GM23248 (cell line): ENCODE results near the gene PRKCA.

Experiments used
- EZH2 ChIP-seq: fragments of 200-600 bp; sonication (generic); IDR thresholded peaks from 2 replicates; pipeline ENCODE4 v1.6.1; 2018; ENCODE audit warnings: antibody characterized with exemption, mild to moderate bottlenecking; ENCODE audit not compliant: insufficient read depth, poor library complexity, severe bottlenecking
- EZH2phosphoT487 ChIP-seq: fragments of 200-600 bp; sonication (generic); IDR thresholded peaks from 2 replicates; pipeline ENCODE4 v1.6.1; 2018; ENCODE audit warnings: antibody characterized with exemption, moderate library complexity, mild to moderate bottlenecking, low read depth; ENCODE audit not compliant: insufficient read depth

DNA sequence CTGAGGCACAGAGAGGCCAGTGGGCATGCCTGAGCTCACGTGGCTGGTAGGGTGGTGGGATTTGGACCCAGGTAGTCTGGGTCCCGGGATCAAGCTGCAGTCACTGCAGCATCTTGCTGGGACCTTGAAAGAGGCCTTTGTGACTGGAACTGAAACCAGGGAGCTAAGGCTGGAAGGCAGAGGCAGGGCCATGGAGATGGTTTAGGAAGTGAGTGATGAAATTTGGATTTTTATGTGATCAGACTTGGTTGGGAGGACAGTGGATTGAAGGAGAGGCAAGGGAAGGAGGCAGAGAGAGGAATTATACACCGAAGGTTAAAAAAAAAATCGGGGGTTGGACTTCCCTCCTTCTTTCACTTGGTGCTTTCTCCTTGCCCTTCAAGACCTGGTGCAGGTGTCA lies 277.1 kb downstream of the PRKCA start:
- TF ChIP-seq EZH2phosphoT487 (no peak), EZH2 (no peak)
